HG03060 (cell line): ENCODE data around the gene ELF3.
"Not testable (repeated sequence)": the region's sequence is repeated elsewhere in the genome, so short reads cannot be mapped to it uniquely, and the experiment has no call there.

Source experiments
- ATAC-seq: cut with Tn5 transposase; IDR thresholded peaks from one replicate; pipeline ENCODE4 v1.9.1; 2021; ENCODE audit warnings: low read depth, moderate number of reproducible peaks; ENCODE audit not compliant: unreplicated experiment

ELF3 gene

GRCh38 chr1:202063093-202063492 is 52.7 kb downstream of the ELF3 start:
- ATAC-seq = no peak

- not testable (repeated sequence) for ATAC-seq
These were observed 54.5 kb downstream of the ELF3 start for GRCh38 chr1:202064889-202065312.
